Raji (cell line): Measurements from ENCODE around the gene MALAT1.

Experiments
- POLR2A ChIP-seq: IDR thresholded peaks from 2 replicates; pipeline ENCODE4 v1.6.1; 2011; ENCODE audit warnings: low read depth, low read length, control low read depth; ENCODE audit not compliant: insufficient read depth

Gene MALAT1

GRCh38 chr11:65498977-65499712 is at the start of gene MALAT1:
TSS of gene MALAT1 (plus strand) at chr11:65499045.
- peak; percentile 98 for TF ChIP-seq POLR2A

GRCh38 chr11:65452806-65453490 is 45.9 kb upstream of the MALAT1 start:
- no peak for TF ChIP-seq POLR2A

DNA sequence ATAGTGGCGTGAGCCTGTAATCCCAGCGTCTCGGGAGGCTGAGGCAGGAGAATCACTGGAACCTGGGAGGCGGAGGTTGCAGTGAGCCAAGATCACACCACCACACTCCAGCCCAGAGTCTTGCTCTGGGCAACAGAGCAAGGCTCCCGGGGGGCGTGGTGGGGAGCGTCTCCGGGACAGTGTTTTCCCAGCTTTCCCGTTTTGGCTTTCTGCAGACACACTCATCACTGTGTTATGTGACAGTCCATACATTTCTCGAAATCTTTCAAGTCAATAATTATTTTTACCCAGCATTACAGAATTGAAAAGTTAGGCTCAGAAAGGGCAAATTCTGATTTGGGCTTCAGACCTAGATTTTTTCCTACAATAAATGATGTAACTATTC is 44.5 kb upstream of the MALAT1 start:
- no peak for TF ChIP-seq POLR2A

- peak; percentile 100 for TF ChIP-seq POLR2A
Observed at GRCh38 chr11:65454696-65455456, 44.0 kb upstream of the MALAT1 start.

GRCh38 chr11:65456418-65456817 is 42.4 kb upstream of the MALAT1 start:
- TF ChIP-seq POLR2A = no peak

DNA sequence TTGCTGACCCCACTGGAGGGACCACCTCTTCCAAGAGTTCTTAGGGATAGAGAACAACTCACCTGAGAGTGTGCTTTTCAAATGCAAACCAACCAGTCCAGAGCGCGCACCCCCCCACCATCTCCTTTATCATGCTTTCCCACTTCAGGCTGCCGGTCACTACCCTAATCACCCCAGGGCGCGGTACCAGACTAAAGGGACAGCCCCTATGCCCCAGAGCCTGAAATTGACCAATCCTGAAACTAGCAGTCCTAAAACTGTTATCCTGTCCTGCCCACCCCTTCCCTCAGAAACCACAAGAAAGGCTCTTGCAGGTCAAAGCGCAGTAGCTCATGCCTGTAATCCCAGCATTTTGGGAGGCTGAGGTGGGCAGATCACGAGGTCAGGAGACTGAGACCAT is 39.3 kb upstream of the MALAT1 start:
- no peak for TF ChIP-seq POLR2A

DNA sequence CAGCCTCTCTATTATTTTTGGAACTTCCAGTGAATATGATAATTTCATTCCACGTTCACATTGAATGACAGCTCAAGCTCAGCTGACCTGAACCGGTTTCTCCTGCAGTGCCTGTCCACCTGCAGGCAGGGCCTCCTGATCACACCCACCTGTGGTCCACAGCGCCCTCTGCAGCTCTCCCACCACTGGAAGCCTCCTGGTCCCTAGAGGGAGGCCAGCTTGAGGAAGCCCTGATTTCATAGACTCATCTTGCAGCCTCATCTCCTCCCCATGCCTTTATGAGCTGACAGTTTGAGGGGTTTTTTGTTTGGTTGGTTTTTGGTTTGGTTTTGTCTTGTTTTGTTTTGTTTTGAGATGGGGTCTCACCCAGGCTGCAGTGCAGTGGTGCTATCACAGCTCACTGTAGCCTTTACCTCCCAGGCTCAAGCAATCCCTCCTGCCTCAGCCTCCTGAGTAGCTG is 29.9 kb upstream of the MALAT1 start:
- no peak for TF ChIP-seq POLR2A

DNA sequence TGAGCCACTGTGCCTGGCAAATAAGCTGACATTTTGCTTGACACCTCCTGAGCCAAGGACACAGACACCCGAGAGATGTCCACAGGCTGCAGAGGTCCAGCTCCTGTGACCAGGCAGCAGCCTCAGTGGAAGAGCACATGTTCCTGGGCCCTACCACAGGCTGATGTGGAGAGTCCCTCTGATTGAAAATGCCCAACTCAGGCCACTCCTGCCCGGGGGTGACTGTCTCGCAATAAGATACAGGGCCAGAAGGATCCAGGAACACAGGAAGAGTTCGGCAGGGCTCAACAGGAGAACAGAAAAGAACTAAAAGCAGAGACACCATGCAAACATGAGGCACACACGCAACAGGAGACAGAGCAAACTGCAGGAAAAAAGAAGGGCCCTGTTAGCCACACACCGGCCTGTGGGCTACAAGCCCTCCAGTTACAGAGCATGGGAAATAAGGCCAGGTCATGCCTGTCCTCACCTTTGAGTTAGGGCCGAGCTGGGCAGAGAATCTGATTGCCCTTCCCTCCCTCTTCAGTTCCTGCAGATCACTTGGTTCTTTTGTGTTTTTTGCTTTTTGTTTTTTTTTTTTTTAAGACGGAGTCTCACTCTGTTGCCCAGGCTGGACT is 28.3 kb upstream of the MALAT1 start:
- no peak for TF ChIP-seq POLR2A

GRCh38 chr11:65471447-65471891 is 27.4 kb upstream of the MALAT1 start:
- TF ChIP-seq POLR2A = 0 out of 2 replicates have a peak, but pooled peaks have one; percentile 8

DNA sequence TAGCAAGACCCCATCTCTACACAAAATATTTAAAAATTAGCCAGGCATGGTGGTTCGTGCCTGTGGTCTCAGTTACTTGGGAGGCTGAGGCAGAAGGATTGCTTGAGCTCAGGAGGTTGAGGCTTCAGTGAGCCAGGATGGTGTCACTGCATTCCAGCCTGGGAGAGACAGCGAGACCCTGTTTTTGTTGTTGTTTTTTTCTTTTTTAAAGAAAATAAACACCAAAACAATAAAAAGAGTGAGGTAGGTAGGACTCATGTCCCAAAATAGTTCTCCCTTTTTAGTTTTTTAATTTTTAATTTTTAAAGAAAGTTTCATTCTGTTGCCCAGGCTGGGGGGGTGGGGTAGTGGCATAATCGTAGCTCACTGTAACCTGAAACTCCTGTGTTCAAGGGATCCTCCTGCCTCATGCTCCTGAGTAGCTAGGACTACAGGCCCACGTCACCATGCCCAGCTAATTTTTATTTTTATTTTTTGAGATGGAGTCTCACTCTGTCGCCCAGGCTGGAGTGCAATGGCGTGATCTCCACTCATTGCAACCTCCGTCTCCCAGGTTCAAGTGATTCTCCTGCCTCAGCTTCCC is 25.5 kb upstream of the MALAT1 start:
- TF ChIP-seq POLR2A = peak; percentile 24; the same call in 1 of the 2 replicates

GRCh38 chr11:65474864-65475263 is 24.0 kb upstream of the MALAT1 start:
- TF ChIP-seq POLR2A = peak; percentile 26; the same call in 1 of the 2 replicates

DNA sequence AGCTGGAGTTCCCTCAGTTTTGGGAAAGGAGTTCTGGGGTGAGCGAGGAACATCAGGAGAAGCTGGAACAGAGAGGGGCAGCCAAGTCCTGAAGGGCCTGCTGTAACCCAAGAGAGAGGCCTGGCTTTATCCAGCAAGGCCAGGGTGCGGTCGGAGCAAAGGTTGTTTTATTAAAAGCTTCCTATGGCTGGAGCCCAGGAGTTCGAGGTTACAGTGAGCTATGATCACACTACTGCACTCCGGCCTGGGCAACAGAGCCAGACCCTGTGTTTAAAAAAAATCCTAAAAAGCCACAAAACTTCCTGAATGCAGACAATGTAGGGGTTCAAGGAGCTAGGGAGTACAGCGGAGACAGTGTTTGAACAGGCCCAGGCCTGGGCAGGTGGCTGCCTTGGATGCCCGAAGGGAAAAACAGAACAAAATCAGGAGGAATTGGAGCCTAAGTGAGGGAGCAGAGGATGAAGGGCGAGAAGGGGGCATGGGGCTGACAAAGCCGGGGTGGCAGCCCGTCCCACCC is 22.2 kb upstream of the MALAT1 start:
- TF ChIP-seq POLR2A = no peak

DNA sequence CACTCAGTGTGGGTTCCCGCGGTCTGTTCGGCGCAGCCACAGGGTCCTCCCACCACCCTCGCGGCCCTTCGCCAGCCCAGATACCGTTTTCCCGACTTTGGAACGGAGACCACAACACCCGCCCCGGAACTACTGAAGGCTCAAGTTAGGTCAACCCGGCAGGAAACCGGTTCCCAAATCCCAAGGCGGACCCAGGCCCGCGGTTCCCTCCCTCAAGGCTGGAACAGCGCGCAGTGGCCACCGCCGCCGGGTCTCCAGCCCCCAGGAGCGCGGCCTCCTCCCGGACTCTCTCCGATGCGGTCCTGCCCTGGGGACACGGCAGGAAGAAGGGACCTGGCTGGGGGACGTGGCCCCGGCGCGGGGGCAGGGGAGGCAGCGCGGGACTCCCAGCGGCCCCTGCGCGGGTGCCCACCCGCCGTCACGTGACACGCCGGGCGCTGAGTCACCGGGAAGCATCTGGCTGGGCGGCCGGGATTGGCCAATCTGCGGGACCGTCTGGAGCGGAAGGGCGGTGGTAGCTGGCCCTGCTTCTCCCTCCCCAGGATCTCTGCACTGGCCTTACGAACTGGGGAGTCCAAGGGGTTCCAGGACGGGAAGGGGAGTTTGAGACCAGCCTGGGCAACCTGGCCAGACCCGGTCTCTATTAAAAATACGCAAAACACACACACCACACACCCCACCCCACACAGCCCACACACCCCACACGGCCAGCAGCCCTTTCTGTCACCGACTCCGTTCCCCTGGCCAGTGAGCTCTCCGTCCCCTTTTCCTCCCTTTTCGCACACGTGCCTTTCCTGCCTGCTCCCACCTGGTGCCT is 21.5 kb upstream of the MALAT1 start:
- TF ChIP-seq POLR2A = peak; percentile 91
